ENCODE measurements around the gene PCNT. TPM values are rescaled to one million over a fixed set of nuclear protein-coding genes. Genes with fewer than 3 reads are reported as not detected.

PCNT gene
- total RNA-seq, 1 experiment from 2014 or later = 38.4 TPM

DNA sequence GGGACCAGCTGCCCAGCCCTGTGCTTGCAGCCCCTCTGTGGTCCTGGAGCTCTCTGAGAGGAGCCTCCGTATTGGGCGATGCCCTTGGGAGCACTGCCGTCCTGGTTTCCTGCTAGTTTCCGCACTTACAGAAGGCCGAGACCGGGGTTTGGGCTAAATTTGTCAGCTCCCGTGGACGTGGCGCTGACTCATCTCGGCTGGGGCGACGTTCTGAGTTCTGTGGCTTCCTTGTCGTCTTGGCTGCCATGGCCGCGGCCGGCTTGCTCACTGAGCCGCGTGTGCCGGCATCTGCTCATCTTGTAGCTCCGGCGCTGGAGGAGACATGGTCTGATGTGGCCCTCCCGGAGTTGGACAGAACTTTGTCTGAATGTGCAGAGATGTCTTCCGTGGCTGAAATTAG is 64.9 kb downstream of the PCNT start:
- no peaks in the 10 kb centered on the region for H3K27me3 ChIP-seq (replicated peaks; ENCODE audit: control insufficient read depth, insufficient read depth, low read length)
- H3K4me1 ChIP-seq = no peaks in the 10 kb centered on the region
- Mint-ChIP-seq H3K4me1 (ENCODE audit: low read depth, unreplicated experiment) (no peaks in the 10 kb centered on the region), H3K27ac (ENCODE audit: unreplicated experiment) (no peak overlapping the region), H3K27me3 (ENCODE audit: insufficient read depth, unreplicated experiment) (no peaks in the 10 kb centered on the region), H3K9me3 (ENCODE audit: unreplicated experiment) (peaks cover 7% of the 10 kb centered on the region), H3K36me3 (ENCODE audit: insufficient read depth, unreplicated experiment) (peaks cover 40% of the 10 kb centered on the region), H3K4me3 (ENCODE audit: unreplicated experiment) (no peak overlapping the region)
- POLR2A ChIA-PET = no interaction called here
- no peaks in the 10 kb centered on the region for H3K9me3 ChIP-seq
- intact Hi-C loops (cut with micrococcal nuclease; ENCODE audit: unreplicated experiment) = no loop called here
- H3K4me3 ChIP-seq (ENCODE audit: low read depth, low read length) = no peak overlapping the region
- BruUV-seq (replicated peaks) = no TSS peak
- no peak for DNase-seq
- no peaks in the 10 kb centered on the region; the same call in 1 of the 2 replicates for H3K36me3 ChIP-seq (ENCODE audit: control insufficient read depth, insufficient read depth, low read length)
- CTCF ChIA-PET = no interaction called here
- TF ChIP-seq, protein P1, sequence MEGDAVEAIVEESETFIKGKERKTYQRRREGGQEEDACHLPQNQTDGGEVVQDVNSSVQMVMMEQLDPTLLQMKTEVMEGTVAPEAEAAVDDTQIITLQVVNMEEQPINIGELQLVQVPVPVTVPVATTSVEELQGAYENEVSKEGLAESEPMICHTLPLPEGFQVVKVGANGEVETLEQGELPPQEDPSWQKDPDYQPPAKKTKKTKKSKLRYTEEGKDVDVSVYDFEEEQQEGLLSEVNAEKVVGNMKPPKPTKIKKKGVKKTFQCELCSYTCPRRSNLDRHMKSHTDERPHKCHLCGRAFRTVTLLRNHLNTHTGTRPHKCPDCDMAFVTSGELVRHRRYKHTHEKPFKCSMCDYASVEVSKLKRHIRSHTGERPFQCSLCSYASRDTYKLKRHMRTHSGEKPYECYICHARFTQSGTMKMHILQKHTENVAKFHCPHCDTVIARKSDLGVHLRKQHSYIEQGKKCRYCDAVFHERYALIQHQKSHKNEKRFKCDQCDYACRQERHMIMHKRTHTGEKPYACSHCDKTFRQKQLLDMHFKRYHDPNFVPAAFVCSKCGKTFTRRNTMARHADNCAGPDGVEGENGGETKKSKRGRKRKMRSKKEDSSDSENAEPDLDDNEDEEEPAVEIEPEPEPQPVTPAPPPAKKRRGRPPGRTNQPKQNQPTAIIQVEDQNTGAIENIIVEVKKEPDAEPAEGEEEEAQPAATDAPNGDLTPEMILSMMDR (IDR thresholded peaks at IDR 0.05; ENCODE audit: insufficient read depth in 1 of 2, low read depth in 1 of 2, low read length in 1 of 2, severe bottlenecking in 1 of 2, unreplicated experiment in 1 of 2) = no peak

DNA sequence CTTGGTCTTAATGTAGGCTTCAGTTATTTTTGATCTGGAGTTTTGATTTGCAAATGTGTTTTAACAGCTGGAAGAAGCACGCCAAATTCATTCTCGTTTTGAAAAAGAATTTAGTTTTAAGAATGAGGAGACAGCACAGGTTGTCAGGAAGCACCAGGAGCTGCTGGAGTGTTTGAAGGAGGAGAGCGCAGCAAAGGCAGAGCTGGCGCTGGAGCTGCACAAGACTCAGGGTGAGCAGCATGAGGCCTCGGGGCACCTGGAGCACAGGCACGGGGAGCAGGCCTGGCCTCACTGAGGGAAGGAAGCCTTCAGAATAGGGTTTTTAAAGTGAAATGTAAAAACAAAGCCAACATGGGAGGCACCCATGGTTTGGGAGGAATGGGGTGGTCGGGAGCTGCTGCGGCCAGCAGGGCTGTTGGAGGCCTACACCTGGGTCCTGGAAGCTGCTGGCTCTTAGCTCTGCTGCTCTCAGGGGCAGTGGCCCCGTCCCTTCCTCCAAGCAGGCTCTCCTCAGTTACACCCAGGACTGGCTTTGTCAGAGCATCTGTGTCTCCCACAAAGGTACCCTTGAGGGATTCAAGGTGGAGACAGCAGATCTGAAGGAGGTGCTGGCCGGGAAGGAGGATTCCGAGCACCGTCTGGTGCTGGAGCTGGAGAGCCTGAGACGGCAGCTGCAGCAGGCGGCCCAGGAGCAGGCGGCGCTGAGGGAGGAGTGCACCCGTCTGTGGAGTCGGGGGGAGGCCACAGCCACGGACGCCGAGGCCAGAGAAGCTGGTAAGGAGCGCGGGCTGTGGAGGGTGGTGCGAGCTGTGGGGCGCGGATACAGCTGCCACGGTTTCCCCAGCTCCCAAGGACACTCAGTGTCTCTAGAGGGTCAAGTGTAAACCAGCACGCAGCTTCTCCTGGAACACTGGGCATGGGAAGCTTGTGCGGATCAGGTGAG is 66.9 kb downstream of the PCNT start:
- BruUV-seq (replicated peaks) = no TSS peak
- no peak for DNase-seq
- no peaks in the 10 kb centered on the region; the same call in 1 of the 2 replicates for H3K36me3 ChIP-seq (ENCODE audit: control insufficient read depth, insufficient read depth, low read length)
- H3K27me3 ChIP-seq (replicated peaks; ENCODE audit: control insufficient read depth, insufficient read depth, low read length) = no peaks in the 10 kb centered on the region
- TF ChIP-seq, protein P1 (IDR thresholded peaks at IDR 0.05; ENCODE audit: insufficient read depth in 1 of 2, low read depth in 1 of 2, low read length in 1 of 2, severe bottlenecking in 1 of 2, unreplicated experiment in 1 of 2) = no peak
- intact Hi-C loops (cut with micrococcal nuclease; ENCODE audit: unreplicated experiment) = no loop called here
- no peaks in the 10 kb centered on the region for H3K27me3 Mint-ChIP-seq (ENCODE audit: insufficient read depth, unreplicated experiment)
- ChIA-PET CTCF (no interaction called here), POLR2A (no interaction called here)
- no peaks in the 10 kb centered on the region for H3K4me1 Mint-ChIP-seq (ENCODE audit: low read depth, unreplicated experiment)
- no peaks in the 10 kb centered on the region for H3K4me1 ChIP-seq
- peaks cover 33% of the 10 kb centered on the region for H3K36me3 Mint-ChIP-seq (ENCODE audit: insufficient read depth, unreplicated experiment)
- H3K4me3 Mint-ChIP-seq (ENCODE audit: unreplicated experiment) = no peak overlapping the region
- no peak overlapping the region for H3K4me3 ChIP-seq (ENCODE audit: low read depth, low read length)
- H3K9me3 ChIP-seq = no peaks in the 10 kb centered on the region
- H3K9me3 Mint-ChIP-seq (ENCODE audit: unreplicated experiment) = no peaks in the 10 kb centered on the region
- no peak overlapping the region for H3K27ac Mint-ChIP-seq (ENCODE audit: unreplicated experiment)

DNA sequence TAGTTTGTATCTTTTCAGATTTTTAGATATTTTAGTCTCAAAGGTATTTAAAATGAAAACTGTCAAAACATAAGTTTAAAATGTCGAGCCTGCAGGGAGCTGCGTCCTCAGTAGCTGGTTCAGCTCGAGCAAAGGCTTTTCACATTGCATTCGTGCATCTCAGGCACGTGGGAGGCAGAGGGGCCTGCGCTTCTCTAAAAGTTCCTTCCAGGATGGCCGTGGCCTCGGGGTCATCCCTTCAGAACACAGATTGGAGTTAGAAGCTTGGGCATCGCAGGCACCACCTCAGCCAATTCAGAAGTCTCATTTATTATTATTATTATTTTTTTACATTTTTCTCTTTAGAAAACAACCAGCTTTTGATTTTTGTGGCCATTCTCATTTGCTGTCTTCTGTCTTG is 67.8 kb downstream of the PCNT start:
- Histone ChIP-seq H3K4me1 (no peaks in the 10 kb centered on the region), H3K36me3 (ENCODE audit: control insufficient read depth, insufficient read depth, low read length) (no peaks in the 10 kb centered on the region; the same call in 1 of the 2 replicates), H3K27me3 (replicated peaks; ENCODE audit: control insufficient read depth, insufficient read depth, low read length) (no peaks in the 10 kb centered on the region), H3K4me3 (ENCODE audit: low read depth, low read length) (no peak overlapping the region), H3K9me3 (no peaks in the 10 kb centered on the region)
- BruUV-seq (replicated peaks) = no TSS peak
- no peak overlapping the region for H3K27ac Mint-ChIP-seq (ENCODE audit: unreplicated experiment)
- no peaks in the 10 kb centered on the region for H3K27me3 Mint-ChIP-seq (ENCODE audit: insufficient read depth, unreplicated experiment)
- DNase-seq = no peak
- H3K36me3 Mint-ChIP-seq (ENCODE audit: insufficient read depth, unreplicated experiment) = peaks cover 32% of the 10 kb centered on the region
- CTCF ChIA-PET = no interaction called here
- H3K4me3 Mint-ChIP-seq (ENCODE audit: unreplicated experiment) = no peak overlapping the region
- intact Hi-C loops (cut with micrococcal nuclease; ENCODE audit: unreplicated experiment) = no loop called here
- no peaks in the 10 kb centered on the region for H3K4me1 Mint-ChIP-seq (ENCODE audit: low read depth, unreplicated experiment)
- H3K9me3 Mint-ChIP-seq (ENCODE audit: unreplicated experiment) = no peaks in the 10 kb centered on the region
- POLR2A ChIA-PET = interaction anchor here (0.7 kb wide), 1 partner anchor 958 kb away, joined by 4 read pairs; no protein-coding TSS in a partner anchor
- TF ChIP-seq, protein P1 (IDR thresholded peaks at IDR 0.05; ENCODE audit: insufficient read depth in 1 of 2, low read depth in 1 of 2, low read length in 1 of 2, severe bottlenecking in 1 of 2, unreplicated experiment in 1 of 2) = no peak
